Measurements from ENCODE around the gene C1orf232.

C1orf232 gene

GRCh38 chr1:26121854-26122773, 46.6 kb downstream of the C1orf232 start:
- Histone ChIP-seq H3K27me3 (ENCODE audit: insufficient read depth, low read length, poor library complexity) (no peaks in the 10 kb centered on the region), H3K4me3 (ENCODE audit: low read length) (no peak overlapping the region), H2BK120ac (ENCODE audit: low read depth, low read length) (no peak overlapping the region), H3K23ac (ENCODE audit: low read length) (no peak overlapping the region), H3K79me1 (ENCODE audit: low read length) (no peaks in the 10 kb centered on the region), H3K56ac (ENCODE audit: low read length) (no peak overlapping the region), H3K79me2 (ENCODE audit: control insufficient read depth, insufficient read depth, low read length) (no peaks in the 10 kb centered on the region), H4K8ac (ENCODE audit: low read depth, low read length) (no peak overlapping the region), H2BK15ac (replicated peaks; ENCODE audit: low read depth) (no peak overlapping the region), H3K36me3 (ENCODE audit: control insufficient read depth, insufficient read depth, low read length) (no peaks in the 10 kb centered on the region), H3K4ac (ENCODE audit: low read depth, low read length) (no peak overlapping the region), H3K9ac (ENCODE audit: low read length) (no peak overlapping the region), H3K4me1 (ENCODE audit: control insufficient read depth, low read depth, low read length) (no peaks in the 10 kb centered on the region), H3K4me2 (ENCODE audit: low read length) (no peak overlapping the region), H2AK5ac (ENCODE audit: low read length) (no peak overlapping the region), H4K5ac (ENCODE audit: low read length) (no peak overlapping the region), H2BK5ac (ENCODE audit: low read length) (no peak overlapping the region), H3K27ac (ENCODE audit: low read depth, low read length) (no peak overlapping the region), H3K18ac (ENCODE audit: low read length) (no peak overlapping the region)
- no peak for DNase-seq
- 100% methylated on average over 1 of the region's 8 CpGs for whole genome bisulfite sequencing (ENCODE audit: extremely low coverage, insufficient coverage, low lambda C conversion rate)

- Histone ChIP-seq H2BK120ac (ENCODE audit: low read depth, low read length) (no peak overlapping the region), H3K27me3 (ENCODE audit: insufficient read depth, low read length, poor library complexity) (no peaks in the 10 kb centered on the region), H4K8ac (ENCODE audit: low read depth, low read length) (no peak overlapping the region), H3K79me2 (ENCODE audit: control insufficient read depth, insufficient read depth, low read length) (no peaks in the 10 kb centered on the region), H3K9ac (ENCODE audit: low read length) (no peak overlapping the region), H3K4me2 (ENCODE audit: low read length) (no peak overlapping the region), H2AK5ac (ENCODE audit: low read length) (no peak overlapping the region), H3K27ac (ENCODE audit: low read depth, low read length) (no peak overlapping the region), H3K4ac (ENCODE audit: low read depth, low read length) (no peak overlapping the region), H3K36me3 (ENCODE audit: control insufficient read depth, insufficient read depth, low read length) (no peaks in the 10 kb centered on the region), H3K4me1 (ENCODE audit: control insufficient read depth, low read depth, low read length) (no peaks in the 10 kb centered on the region), H2BK15ac (replicated peaks; ENCODE audit: low read depth) (no peak overlapping the region), H3K56ac (ENCODE audit: low read length) (no peak overlapping the region), H3K79me1 (ENCODE audit: low read length) (no peaks in the 10 kb centered on the region), H3K23ac (ENCODE audit: low read length) (no peak overlapping the region), H2BK5ac (ENCODE audit: low read length) (no peak overlapping the region), H3K18ac (ENCODE audit: low read length) (no peak overlapping the region), H4K5ac (ENCODE audit: low read length) (no peak overlapping the region), H3K4me3 (ENCODE audit: low read length) (no peak overlapping the region)
- no CpG with 5 or more reads among the region's 9 CpGs for WGBS (ENCODE audit: extremely low coverage, insufficient coverage, low lambda C conversion rate)
- DNase-seq: no peak
These were observed 48.7 kb downstream of the C1orf232 start for GRCh38 chr1:26119892-26120608.

- Histone ChIP-seq H3K36me3 (ENCODE audit: control insufficient read depth, insufficient read depth, low read length) (no peaks in the 10 kb centered on the region), H2BK5ac (ENCODE audit: low read length) (no peak overlapping the region), H3K4me1 (ENCODE audit: control insufficient read depth, low read depth, low read length) (peaks cover 6% of the 10 kb centered on the region), H3K27me3 (ENCODE audit: insufficient read depth, low read length, poor library complexity) (no peaks in the 10 kb centered on the region), H4K8ac (ENCODE audit: low read depth, low read length) (no peak overlapping the region), H3K23ac (ENCODE audit: low read length) (no peak overlapping the region), H3K9ac (ENCODE audit: low read length) (no peak overlapping the region), H3K79me2 (ENCODE audit: control insufficient read depth, insufficient read depth, low read length) (no peaks in the 10 kb centered on the region), H3K56ac (ENCODE audit: low read length) (no peak overlapping the region), H3K4ac (ENCODE audit: low read depth, low read length) (no peak overlapping the region), H2BK120ac (ENCODE audit: low read depth, low read length) (no peak overlapping the region), H3K27ac (ENCODE audit: low read depth, low read length) (no peak overlapping the region), H3K18ac (ENCODE audit: low read length) (no peak overlapping the region), H3K4me3 (ENCODE audit: low read length) (no peak overlapping the region), H3K4me2 (ENCODE audit: low read length) (no peak overlapping the region), H2AK5ac (ENCODE audit: low read length) (no peak overlapping the region), H2BK15ac (replicated peaks; ENCODE audit: low read depth) (no peak overlapping the region), H3K79me1 (ENCODE audit: low read length) (no peaks in the 10 kb centered on the region), H4K5ac (ENCODE audit: low read length) (no peak overlapping the region)
- WGBS (ENCODE audit: extremely low coverage, insufficient coverage, low lambda C conversion rate): no CpG with 5 or more reads among the region's 12 CpGs
- no peak for DNase-seq
These were observed 54.4 kb downstream of the C1orf232 start for GRCh38 chr1:26114165-26114927.
